ENCODE results near the gene EPC2.
A peak's percentile ranks its signal among the peaks of the same experiment; 100 is the strongest.
"Not testable (repeated sequence)": the region's sequence is repeated elsewhere in the genome, so short reads cannot be mapped to it uniquely, and the experiment has no call there.

Gene EPC2

GRCh38 chr2:148642891-148643416 is 1.6 kb upstream of the EPC2 start:
- DNase-seq: peak; percentile 32

GRCh38 chr2:148643421-148643820 is 1.1 kb upstream of the EPC2 start:
- DNase-seq: no peak

- DNase-seq: peak; percentile 87
Observed at GRCh38 chr2:148644883-148645538, 460 bp downstream of the EPC2 start.

GRCh38 chr2:148645539-148646230 is 1.1 kb downstream of the EPC2 start:
- DNase-seq: peak; percentile 91

GRCh38 chr2:148646231-148646559 is 1.6 kb downstream of the EPC2 start:
- DNase-seq: no peak

- not testable (repeated sequence) for DNase-seq
Observed at GRCh38 chr2:148647711-148648110, 3.2 kb downstream of the EPC2 start.

GRCh38 chr2:148649936-148650335 is 5.4 kb downstream of the EPC2 start:
- DNase-seq: no peak

GRCh38 chr2:148650881-148651280 is 6.3 kb downstream of the EPC2 start:
- no peak for DNase-seq

- no peak for DNase-seq
Observed at GRCh38 chr2:148651972-148652371, 7.4 kb downstream of the EPC2 start.

GRCh38 chr2:148653437-148653836 is 8.9 kb downstream of the EPC2 start:
- no peak for DNase-seq

- DNase-seq: no peak
Observed at GRCh38 chr2:148654435-148654834, 9.9 kb downstream of the EPC2 start.

GRCh38 chr2:148656516-148656915 is 12.0 kb downstream of the EPC2 start:
- no peak for DNase-seq

- peak; percentile 67 for DNase-seq
Observed at GRCh38 chr2:148658807-148659722, 14.5 kb downstream of the EPC2 start.

GRCh38 chr2:148660999-148661398 is 16.4 kb downstream of the EPC2 start:
- peak; percentile 51 for DNase-seq

GRCh38 chr2:148662332-148662731 is 17.8 kb downstream of the EPC2 start:
- not testable (repeated sequence) for DNase-seq

GRCh38 chr2:148664229-148664628 is 19.7 kb downstream of the EPC2 start:
- no peak for DNase-seq

GRCh38 chr2:148666555-148666954 is 22.0 kb downstream of the EPC2 start:
- DNase-seq: no peak

GRCh38 chr2:148667113-148667836 is 22.7 kb downstream of the EPC2 start:
- DNase-seq: no peak

- DNase-seq: peak; percentile 63
Observed at GRCh38 chr2:148670773-148671172, 26.2 kb downstream of the EPC2 start.

GRCh38 chr2:148674063-148675020 is 29.8 kb downstream of the EPC2 start:
- peak; percentile 12 for DNase-seq

GRCh38 chr2:148675708-148676107 is 31.2 kb downstream of the EPC2 start:
- peak; percentile 10 for DNase-seq
